SK-MEL-5 (cell line): ENCODE data around the gene HIKESHI. TPM values are rescaled to one million over a fixed set of nuclear protein-coding genes. Genes with fewer than 3 reads are reported as not detected.
A peak's percentile ranks its signal among the peaks of the same experiment; 100 is the strongest.

Source experiments
- DNase-seq: peaks from one replicate; pipeline ENCODE4 v3.0.0-alpha.2; 2016; ENCODE audit warnings: low read depth, low spot score
- in situ Hi-C: cut with HindIII; loops from 2 replicates; pipeline ENCODE4 v1.10.0; 2016; ENCODE audit warnings: low sequenced_read_pairs, high pct_unique_total_duplicates, low pct_unique_long_range_greater_than_20kb
- polyA plus RNA-seq, 2 experiments: library from polyadenylated mRNA; depleted of rRNA; stranded (reverse); fragments of >200 nt; gene quantifications; 2 replicates each; pipeline ENCODE4 v1.2.3, GENCODE V29; 2015
- total RNA-seq: library from RNA; depleted of rRNA; stranded (reverse); fragments of >200 nt; shearing (Covaris generic); gene quantifications from 2 replicates; pipeline ENCODE4 v1.2.3, GENCODE V29; 2014; rRNA removed

The HIKESHI gene, protein sequence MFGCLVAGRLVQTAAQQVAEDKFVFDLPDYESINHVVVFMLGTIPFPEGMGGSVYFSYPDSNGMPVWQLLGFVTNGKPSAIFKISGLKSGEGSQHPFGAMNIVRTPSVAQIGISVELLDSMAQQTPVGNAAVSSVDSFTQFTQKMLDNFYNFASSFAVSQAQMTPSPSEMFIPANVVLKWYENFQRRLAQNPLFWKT
- total RNA-seq, result 31.5 and 36.6 TPM in 2 replicates
- polyA plus RNA-seq (2015; cell fraction: cytosol; rRNA removed), result 24.6 and 25.3 TPM in 2 replicates
- 31.1 and 33.6 TPM in 2 replicates for polyA plus RNA-seq (2015; cell fraction: nucleus; rRNA removed)

DNA sequence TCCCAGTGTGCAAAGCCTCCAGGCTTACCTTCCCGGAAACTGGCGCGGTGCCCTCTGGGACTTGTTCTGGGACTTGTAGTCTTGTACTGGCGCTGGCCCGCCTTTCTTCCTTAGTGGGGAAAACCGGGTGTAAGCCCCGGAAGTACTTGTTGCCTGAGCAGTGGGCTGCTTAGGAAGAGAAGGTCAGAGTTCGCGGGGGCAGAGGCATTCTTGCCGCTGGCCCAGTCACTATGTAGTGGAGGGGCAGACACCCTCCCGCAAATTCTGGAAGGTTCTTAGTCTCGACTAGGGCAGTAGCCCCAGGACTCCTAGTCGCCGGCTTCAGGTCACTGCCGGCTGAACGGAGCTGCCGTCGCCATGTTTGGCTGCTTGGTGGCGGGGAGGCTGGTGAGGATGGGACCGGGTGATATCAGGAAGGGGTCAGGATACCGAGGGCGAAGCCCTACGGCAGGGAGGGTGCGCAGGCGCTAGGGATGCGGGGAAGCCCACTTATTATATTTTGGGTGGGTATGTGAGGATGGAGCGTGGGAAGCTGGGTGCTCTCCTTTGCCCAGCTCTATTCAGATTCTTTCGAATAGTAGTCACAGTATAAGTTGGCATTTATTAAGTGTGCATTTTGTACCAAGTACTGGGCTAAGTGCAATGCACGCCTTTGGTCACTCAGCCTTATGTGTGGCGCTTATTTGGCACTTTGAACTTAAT is at the start of gene HIKESHI:
Gene HIKESHI, plus strand, starts transcription at position 149 of the 702 bp plus-strand sequence. Its CDS starts 209 bp downstream, at position 358.
- DNase-seq, result peak; percentile 97
- in situ Hi-C loops, result no loop called here

DNA sequence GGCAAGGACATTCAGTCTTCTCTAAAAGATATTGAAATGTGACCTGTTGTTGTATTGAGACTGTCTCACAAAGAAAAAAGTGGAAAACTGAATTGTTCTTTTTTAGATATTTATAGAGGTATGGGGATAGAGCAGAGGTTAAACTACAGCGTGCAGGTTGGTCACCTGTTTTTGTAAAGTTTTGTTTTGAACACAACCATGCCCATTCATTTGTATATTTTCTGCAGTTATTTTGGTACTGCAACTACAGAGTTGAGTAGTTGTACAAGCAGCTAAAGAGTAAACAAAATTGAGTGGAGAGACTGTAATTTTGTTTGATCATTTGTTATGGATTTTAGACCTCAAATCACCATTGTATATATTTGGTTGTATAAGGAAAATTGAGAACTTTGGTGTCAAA is 46.1 kb upstream of the HIKESHI start:
- no peak for DNase-seq
- in situ Hi-C loops, result no loop called here

DNA sequence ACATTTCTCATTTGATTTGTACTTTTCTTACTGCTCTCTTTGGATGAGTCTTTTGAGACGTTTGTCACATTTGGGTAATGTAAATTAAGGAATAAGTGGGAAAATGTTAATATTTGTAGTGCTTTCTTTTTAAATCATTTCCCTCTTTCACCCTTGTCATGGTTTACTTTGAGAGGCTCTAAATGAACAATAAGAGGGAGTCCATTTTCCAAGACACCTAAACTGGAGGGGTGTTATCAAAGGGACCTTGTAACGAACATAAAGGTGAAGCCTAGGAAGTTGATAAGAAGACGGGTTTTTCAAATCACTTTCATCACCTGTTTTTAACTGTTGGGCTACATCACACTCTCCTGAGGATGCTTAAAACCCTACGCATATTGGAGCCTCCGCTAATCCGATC is 45.4 kb upstream of the HIKESHI start:
- in situ Hi-C loops, result no loop called here
- no peak for DNase-seq

DNA sequence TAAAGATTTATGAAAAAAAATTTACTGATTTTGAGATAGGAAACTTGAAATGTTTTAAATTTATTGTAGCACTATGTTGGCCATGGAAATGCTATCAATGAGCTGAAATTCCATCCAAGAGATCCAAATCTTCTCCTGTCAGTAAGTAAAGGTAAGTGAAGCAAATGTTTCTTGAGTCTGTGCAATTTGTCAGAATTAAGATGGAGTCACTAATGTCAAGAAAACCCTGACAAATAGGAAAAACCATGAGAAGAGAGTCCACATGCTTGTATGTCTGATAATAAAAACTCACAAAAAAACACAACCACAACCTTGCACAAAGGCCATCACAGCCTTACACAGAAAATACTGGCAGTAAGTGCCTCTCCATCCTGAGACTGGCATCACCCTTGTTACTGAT is 44.6 kb upstream of the HIKESHI start:
- DNase-seq, result no peak
- in situ Hi-C loops, result no loop called here

DNA sequence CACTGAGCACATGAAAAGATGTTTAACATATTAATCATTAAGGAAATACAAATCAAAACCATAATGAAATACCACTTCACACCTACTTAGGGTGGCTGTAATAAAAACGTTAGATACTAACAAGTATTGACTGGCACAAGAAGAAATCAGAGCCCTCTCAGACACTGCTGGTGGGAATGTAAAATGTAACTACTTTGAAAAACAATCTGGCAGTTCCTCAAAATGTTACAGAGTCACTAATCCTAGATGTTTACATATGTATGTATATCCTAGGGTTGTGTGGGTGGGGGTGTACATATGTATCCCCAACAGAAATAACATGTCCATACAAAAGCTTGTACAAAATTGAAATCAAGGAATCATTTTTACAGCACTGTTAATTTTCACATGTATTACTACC is 42.3 kb upstream of the HIKESHI start:
- no peak for DNase-seq
- in situ Hi-C loops, result no loop called here

DNA sequence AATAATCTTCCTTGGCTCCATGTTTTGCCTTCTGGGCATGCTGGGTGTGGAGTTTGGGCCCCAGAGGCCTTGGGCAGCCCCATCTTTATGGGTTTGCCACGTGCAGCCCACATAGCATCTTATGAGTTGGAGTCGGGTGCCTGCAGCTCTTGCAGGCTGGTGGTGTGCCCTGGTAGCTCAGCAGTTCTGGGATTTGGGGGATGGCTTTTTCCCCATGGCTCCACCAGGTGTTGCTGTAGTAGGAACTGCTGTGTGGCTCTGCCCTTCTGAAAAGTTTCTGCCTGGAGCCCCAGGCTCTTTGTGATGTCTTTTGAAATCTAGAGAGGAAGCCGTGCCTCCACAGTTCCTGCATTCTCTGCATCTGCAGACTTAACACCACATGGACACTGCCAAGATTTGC is 40.7 kb upstream of the HIKESHI start:
- no peak for DNase-seq
- in situ Hi-C loops, result no loop called here

DNA sequence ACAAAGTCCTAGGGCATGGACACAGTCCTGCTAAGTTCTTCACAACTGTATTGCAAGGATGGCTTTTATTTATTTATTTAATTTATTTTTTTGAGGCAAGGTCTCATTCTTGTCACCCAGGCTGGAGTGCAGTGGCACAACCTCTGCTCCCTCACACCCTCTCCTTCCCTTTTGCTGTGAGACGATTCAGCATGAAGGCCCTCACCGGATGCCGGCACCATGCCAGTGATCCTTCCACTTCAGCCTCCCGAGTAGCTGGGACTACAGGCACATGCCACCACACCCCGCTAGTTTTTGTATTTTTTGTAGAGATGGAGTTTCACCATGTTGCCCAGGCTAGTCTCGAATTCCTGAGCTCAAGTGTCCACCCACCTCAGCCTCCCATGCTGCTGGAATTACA is 39.7 kb upstream of the HIKESHI start:
- in situ Hi-C loops, result no loop called here
- no peak for DNase-seq

DNA sequence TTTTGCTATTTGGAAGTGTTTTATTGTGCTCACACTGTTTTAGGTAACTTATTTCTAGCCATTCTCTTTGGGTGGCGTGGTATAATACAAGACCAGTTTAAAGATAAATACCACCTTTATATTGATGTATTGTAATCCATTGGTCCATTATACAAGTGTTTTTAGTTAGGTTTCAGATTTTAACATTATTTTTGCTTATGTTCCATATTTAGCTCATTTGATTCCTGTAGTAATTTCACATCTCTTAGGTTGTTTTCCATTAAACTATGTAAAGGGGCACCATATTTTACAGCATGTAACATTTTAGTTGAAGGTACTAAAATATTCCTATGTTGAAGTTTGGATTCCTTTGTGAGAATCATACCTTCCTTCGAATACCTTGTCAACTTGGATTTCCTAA is 37.4 kb upstream of the HIKESHI start:
- DNase-seq, result no peak
- in situ Hi-C loops, result no loop called here

DNA sequence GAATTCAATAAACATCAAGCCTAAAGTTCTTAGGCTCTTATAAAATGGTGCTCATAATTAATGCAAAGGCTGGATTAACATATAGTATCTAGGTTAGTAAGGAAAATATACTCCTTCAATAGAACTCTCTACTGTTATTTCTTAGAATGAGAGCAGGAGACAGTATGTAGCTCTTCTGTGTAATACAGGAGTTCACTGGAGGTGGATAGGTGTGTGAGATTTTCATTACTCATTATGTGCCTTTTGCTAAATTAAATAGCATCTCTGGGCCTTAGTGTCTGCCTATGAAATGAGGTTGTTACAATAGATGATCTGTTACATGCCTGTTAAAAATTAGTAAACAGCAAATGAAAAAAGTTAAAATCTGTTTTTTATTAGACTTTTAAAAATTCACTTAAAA is 36.8 kb upstream of the HIKESHI start:
- DNase-seq, result no peak
- in situ Hi-C loops, result no loop called here

DNA sequence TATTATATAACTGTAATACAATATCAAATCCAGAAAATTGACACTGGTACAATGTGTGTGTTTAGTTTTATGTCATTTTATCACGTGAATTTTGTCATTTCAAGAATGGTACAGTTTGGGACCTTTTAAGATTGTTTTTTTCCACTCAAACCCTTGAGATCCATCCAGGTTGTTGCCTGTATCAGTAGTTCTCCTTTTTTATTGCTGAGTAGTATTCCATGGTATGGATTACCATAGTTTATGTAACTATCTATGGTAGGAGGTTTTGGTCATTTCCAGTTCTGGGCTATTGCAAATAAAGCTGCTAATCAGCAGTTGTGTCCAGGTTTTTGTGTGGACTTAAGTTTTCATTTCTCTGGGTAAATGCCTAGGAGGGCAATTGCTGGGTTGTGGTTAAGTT is 32.4 kb upstream of the HIKESHI start:
- no peak for DNase-seq
- in situ Hi-C loops, result no loop called here

DNA sequence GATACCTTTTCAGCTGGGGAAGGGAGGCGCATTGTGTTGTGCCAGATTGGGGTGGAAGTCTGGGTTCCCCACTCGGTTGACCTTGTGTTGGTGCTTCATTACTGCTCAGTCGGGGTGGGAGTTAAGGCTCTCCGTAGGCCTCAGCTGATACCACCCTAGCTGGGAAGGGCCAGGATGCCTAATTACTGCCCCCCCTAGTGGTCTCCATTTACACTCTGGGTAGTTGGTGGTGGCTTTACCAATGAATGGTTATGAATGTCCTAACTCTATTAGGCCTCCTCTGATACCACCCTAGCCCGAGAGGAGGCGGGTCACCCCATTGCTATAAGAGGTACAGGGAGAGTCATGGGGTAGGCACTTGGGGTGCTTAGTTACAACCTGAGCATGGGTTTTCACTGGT is 27.5 kb upstream of the HIKESHI start:
- DNase-seq, result peak; percentile 61
- in situ Hi-C loops, result no loop called here

DNA sequence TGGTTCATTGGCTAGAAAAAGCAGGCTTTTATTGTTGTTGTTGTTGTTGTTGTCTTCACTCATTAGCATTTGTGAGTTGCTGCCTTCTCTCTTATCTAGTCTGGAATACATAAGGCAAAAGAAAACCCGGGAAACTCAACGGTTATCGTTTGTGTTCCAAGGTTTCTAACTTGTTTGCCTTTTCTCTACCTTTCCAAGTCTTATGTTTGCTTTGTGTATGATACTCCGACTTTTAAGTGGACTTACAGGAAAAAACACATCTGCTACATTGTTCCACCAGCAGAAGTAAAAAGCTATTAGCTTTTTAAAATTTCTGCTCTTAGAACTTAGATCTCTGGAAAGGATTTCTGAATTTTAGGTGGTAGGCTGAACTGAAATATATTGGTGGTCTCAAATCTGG is 27.0 kb upstream of the HIKESHI start:
- in situ Hi-C loops, result no loop called here
- DNase-seq, result no peak

DNA sequence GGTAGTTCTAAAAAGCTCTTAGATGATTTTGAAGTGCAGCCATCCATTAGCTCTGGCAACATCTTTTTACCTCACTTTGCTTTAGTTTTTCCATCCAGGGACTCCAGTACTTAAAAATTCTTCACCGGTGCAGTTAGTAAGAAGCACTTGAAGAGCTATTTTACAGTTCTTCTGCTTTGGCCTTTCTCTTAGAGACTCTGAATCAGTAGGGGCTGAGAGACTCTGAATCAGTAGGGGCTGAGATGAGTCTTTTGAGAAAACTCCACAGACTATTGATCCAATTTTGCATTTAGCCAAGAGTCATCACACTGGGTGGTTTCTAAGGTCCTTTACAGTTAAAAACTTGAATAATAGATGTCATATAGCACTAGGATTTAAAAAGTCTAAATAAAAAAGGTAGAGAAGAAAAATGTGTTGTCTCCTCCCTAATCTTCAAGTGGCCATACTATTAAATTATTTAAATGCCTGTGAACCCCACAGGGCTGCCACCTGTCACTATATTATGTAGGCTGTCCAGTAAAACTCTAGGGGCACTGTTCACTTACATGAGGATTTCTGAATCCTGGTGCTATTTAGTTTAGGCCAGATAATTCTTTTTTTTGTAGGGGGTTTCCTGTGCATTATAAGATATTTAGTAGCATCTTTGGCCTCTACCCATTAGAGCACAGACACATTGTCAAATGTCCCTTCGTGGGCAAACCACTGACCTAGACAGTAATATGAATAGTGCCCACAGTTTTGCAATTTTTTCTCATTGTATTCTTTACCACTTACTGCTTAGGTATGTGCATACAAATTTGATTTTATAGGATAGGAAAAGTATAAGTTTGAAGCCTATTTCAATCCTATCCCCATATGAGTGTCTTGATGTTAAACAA is 26.3 kb upstream of the HIKESHI start:
- in situ Hi-C loops, result no loop called here
- DNase-seq, result no peak

DNA sequence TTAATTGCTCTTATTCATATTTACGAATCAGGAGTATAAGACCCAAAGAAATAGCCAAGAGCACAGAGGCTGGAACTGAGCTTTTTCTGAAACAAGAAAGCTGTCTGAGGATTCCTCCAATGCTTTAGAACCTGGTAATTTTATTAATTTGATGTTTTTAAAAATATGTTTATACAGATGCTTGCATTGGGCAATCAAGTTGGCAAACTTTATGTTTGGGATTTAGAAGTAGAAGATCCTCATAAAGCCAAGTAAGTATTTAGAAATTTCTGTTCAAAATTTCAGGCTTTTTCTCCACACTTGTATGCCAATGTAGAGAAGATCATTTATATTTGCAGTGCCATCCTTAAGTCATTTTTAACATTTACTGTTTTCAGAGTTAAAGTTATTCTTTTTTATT is 24.3 kb upstream of the HIKESHI start:
- no peak for DNase-seq
- in situ Hi-C loops, result no loop called here

DNA sequence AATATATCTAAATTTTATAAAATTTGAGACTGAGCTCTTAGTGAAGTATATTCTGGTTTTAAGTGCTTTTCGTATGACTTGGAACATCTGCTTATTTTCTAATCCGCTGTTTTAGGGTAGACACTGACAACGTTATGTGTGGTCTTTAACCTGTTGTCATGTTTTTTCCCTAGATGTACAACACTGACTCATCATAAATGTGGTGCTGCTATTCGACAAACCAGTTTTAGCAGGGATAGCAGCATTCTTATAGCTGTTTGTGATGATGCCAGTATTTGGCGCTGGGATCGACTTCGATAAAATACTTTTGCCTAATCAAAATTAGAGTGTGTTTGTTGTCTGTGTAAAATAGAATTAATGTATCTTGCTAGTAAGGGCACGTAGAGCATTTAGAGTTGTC is 23.8 kb upstream of the HIKESHI start:
- in situ Hi-C loops, result no loop called here

DNA sequence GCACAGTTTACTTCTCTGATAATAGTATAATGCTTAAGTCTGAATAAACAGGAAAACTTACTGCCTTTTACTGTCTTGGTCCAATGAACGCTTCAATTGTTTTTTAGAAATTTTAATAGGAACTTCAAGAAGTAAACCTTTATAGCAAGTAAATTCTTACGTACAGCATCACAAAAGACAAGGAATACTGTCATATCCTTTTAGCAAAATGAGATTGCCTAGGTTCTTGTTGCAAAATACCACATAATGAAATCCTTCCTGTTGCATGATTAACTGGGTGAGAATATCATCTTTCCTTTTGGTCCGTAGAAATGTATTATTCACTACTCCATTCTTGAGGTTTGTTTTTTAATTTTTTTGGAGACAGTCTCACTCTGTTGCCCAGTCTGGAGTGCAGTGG is 22.3 kb upstream of the HIKESHI start:
- in situ Hi-C loops, result no loop called here

More for the DNA sequence above, 23.8 kb upstream of the HIKESHI start:
- DNase-seq, result no peak

DNA sequence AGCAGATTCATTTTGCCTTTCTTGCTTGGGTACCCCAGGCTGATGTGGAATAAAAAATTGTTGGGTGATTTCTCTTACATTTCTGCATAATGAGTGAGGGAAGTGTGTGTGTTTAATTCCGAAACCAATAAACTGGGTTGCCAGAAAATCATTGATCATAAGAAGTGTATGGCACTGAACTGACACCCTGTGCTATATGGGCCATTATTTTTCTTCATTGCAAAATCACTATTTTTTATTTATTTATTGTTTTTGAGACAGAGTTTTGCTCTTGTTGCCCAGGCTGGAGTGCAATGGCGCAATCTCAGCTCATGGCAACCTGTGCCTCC is 14.6 kb upstream of the HIKESHI start:
- DNase-seq, result no peak
- in situ Hi-C loops, result no loop called here

More for the DNA sequence above, 22.3 kb upstream of the HIKESHI start:
- DNase-seq, result no peak

DNA sequence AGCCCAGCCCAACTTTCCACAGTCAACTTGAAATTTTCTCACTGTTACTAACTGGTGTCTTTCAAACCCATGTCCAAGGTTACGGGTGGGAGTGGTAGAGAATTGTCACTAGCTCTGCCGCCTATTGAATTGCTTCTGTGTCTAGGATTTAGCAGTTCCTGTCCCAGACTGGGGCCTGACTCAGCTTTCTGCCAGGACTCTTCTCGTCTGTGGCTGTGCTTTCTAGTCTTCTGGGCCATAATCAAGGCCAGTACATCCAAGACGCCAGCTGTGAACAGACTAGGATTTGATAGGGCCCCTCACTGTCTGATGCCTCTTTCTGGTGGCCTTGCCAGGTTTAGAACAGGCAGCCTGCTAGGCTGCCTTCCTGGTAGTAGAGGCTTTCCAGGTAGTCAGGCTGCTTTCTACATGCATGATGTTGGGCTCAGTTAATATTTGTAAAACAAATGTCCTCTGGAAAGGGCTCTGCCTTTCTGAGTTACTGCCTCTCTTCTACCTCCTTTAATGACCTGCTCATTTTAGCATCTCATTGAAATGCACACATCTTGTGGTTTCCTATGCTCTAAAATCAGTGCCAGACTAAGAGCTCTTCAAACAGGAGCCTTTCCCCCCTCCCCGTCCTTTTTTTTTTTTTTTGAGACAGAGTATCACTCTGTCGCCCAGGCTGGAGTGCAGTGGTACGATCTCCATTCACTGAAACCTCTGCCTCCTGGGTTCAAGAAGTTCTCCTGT is 13.1 kb upstream of the HIKESHI start:
- DNase-seq, result no peak
- in situ Hi-C loops, result no loop called here
